Measurements from ENCODE around the gene ACOX2.

Gene ACOX2

GRCh38 chr3:58474967-58475578, 61.9 kb downstream of the ACOX2 start:
- DNase-seq (ENCODE audit: low read depth in 1 of 2, low spot score in 1 of 2), result no peak

GRCh38 chr3:58474348-58474911, 62.6 kb downstream of the ACOX2 start:
- no peak for DNase-seq (ENCODE audit: low read depth in 1 of 2, low spot score in 1 of 2)

- DNase-seq (ENCODE audit: low read depth in 1 of 2, low spot score in 1 of 2), result no peak
Measured at GRCh38 chr3:58473275-58473674, 63.7 kb downstream of the ACOX2 start.

- peak in 1 of 2 donors; percentile 44 for DNase-seq (ENCODE audit: low read depth in 1 of 2, low spot score in 1 of 2)
Measured at GRCh38 chr3:58471025-58471887, 65.7 kb downstream of the ACOX2 start.

GRCh38 chr3:58470363-58471024, 66.5 kb downstream of the ACOX2 start:
- DNase-seq (ENCODE audit: low read depth in 1 of 2, low spot score in 1 of 2), result no peak

GRCh38 chr3:58469096-58469495, 67.9 kb downstream of the ACOX2 start:
- no peak for DNase-seq (ENCODE audit: low read depth in 1 of 2, low spot score in 1 of 2)

- no peak for DNase-seq (ENCODE audit: low read depth in 1 of 2, low spot score in 1 of 2)
Measured at GRCh38 chr3:58466899-58467563, 70.0 kb downstream of the ACOX2 start.

- DNase-seq (ENCODE audit: low read depth in 1 of 2, low spot score in 1 of 2), result no peak
Measured at GRCh38 chr3:58464866-58465265, 72.1 kb downstream of the ACOX2 start.

GRCh38 chr3:58463942-58464271, 73.1 kb downstream of the ACOX2 start:
- no peak for DNase-seq (ENCODE audit: low read depth in 1 of 2, low spot score in 1 of 2)

GRCh38 chr3:58463181-58463941, 73.6 kb downstream of the ACOX2 start:
- DNase-seq (ENCODE audit: low read depth in 1 of 2, low spot score in 1 of 2), result peak; percentile 34 to 77

GRCh38 chr3:58462829-58463180, 74.2 kb downstream of the ACOX2 start:
- no peak for DNase-seq (ENCODE audit: low read depth in 1 of 2, low spot score in 1 of 2)

- no peak for DNase-seq (ENCODE audit: low read depth in 1 of 2, low spot score in 1 of 2)
Measured at GRCh38 chr3:58459160-58459559, 77.8 kb downstream of the ACOX2 start.
